ENCODE measurements around the gene GNMT. TPM values are rescaled to one million over a fixed set of nuclear protein-coding genes. Genes with fewer than 3 reads are reported as not detected.

Gene GNMT
- total and polyA plus RNA-seq, 2 experiments from 2014 or later: 4.4 to 16.2 TPM

DNA sequence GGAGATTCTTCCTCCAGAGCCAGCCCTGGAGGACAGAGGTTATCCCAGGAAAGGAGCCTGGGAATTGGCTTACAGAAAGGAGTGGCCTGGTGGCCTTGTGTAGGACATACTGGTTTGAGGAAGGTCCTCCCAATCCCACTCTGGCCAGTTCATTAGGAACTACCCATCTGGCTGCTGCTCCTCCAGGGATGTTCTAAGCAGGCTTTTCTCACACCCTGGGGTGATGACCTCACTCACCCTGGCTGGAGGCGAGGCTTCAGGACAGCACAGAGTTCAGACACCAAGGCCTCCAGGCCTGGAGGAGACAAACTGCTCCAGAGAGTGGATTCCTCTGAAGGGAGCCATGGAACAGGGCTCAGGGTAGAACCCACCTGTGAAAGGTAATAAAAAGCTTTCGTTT lies 8.9 kb downstream of the GNMT start:
- no peak overlapping the region for H2AFZ ChIP-seq
- H3K4me2 ChIP-seq: no peak overlapping the region
- H3K4me1 ChIP-seq (ENCODE audit: insufficient read depth): no peaks in the 10 kb centered on the region
- no peaks in the 10 kb centered on the region for H3K9me3 ChIP-seq (ENCODE audit: low read depth)
- H3K4me3 ChIP-seq: no peak overlapping the region
- 85% methylated on average over 2 of the region's 2 CpGs for WGBS (ENCODE audit: low lambda C conversion rate, missing lambda C conversion rate)
- no peaks in the 10 kb centered on the region for H3K79me2 ChIP-seq
- H4K20me1 ChIP-seq (ENCODE audit: insufficient read depth, poor library complexity, severe bottlenecking): no peaks in the 10 kb centered on the region
- H3K27me3 ChIP-seq: no peaks in the 10 kb centered on the region
- TF ChIP-seq, protein P1, sequence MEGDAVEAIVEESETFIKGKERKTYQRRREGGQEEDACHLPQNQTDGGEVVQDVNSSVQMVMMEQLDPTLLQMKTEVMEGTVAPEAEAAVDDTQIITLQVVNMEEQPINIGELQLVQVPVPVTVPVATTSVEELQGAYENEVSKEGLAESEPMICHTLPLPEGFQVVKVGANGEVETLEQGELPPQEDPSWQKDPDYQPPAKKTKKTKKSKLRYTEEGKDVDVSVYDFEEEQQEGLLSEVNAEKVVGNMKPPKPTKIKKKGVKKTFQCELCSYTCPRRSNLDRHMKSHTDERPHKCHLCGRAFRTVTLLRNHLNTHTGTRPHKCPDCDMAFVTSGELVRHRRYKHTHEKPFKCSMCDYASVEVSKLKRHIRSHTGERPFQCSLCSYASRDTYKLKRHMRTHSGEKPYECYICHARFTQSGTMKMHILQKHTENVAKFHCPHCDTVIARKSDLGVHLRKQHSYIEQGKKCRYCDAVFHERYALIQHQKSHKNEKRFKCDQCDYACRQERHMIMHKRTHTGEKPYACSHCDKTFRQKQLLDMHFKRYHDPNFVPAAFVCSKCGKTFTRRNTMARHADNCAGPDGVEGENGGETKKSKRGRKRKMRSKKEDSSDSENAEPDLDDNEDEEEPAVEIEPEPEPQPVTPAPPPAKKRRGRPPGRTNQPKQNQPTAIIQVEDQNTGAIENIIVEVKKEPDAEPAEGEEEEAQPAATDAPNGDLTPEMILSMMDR (IDR thresholded peaks at IDR 0.05; ENCODE audit: poor library complexity): no peak
- TF ChIP-seq EZH2phosphoT487 (IDR thresholded peaks at IDR 0.05; ENCODE audit: low read depth, severe bottlenecking, unreplicated experiment) (no peak), EZH2 (IDR thresholded peaks at IDR 0.05; ENCODE audit: borderline replicate concordance) (no peak)
- no peak overlapping the region for H3K27ac ChIP-seq
- H3K9me2 ChIP-seq (replicated peaks; ENCODE audit: insufficient read depth): no peaks in the 10 kb centered on the region
- H3K36me3 ChIP-seq (replicated peaks; ENCODE audit: insufficient read depth, low read depth): no peaks in the 10 kb centered on the region
- DNase-seq (ENCODE audit: low spot score): no peak

DNA sequence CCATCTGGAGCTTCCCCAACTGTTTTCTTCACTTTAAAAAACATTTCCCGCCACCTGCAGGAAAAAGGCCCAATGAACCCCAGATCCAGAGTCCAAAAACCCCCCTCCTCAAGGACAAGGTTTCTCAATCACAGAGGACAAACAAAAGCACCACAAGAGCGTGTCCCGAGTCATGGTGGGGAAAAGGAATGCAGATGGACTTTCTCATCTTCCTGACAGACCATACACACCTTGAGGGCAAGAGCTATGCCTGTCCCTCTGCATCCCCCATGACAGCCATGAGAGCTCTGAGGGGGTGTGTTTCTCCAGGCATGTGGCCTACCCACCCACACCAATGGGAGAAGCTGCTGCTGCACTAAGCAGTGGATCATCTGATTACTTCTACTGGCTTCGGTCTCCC lies 9.4 kb downstream of the GNMT start:
- no peak for DNase-seq (ENCODE audit: low spot score)
- Histone ChIP-seq H3K36me3 (replicated peaks; ENCODE audit: insufficient read depth, low read depth) (no peaks in the 10 kb centered on the region), H3K9me3 (ENCODE audit: low read depth) (no peaks in the 10 kb centered on the region), H3K4me3 (no peak overlapping the region), H3K4me1 (ENCODE audit: insufficient read depth) (no peaks in the 10 kb centered on the region), H3K79me2 (no peaks in the 10 kb centered on the region), H3K27me3 (no peaks in the 10 kb centered on the region), H3K9me2 (replicated peaks; ENCODE audit: insufficient read depth) (no peaks in the 10 kb centered on the region), H2AFZ (no peak overlapping the region), H3K27ac (no peak overlapping the region), H3K4me2 (no peak overlapping the region), H4K20me1 (ENCODE audit: insufficient read depth, poor library complexity, severe bottlenecking) (no peaks in the 10 kb centered on the region)
- TF ChIP-seq EZH2phosphoT487 (IDR thresholded peaks at IDR 0.05; ENCODE audit: low read depth, severe bottlenecking, unreplicated experiment) (no peak), EZH2 (IDR thresholded peaks at IDR 0.05; ENCODE audit: borderline replicate concordance) (no peak)
- TF ChIP-seq, protein P1 (IDR thresholded peaks at IDR 0.05; ENCODE audit: poor library complexity): no peak
- WGBS (ENCODE audit: low lambda C conversion rate, missing lambda C conversion rate): 87% methylated on average over 4 of the region's 4 CpGs

DNA sequence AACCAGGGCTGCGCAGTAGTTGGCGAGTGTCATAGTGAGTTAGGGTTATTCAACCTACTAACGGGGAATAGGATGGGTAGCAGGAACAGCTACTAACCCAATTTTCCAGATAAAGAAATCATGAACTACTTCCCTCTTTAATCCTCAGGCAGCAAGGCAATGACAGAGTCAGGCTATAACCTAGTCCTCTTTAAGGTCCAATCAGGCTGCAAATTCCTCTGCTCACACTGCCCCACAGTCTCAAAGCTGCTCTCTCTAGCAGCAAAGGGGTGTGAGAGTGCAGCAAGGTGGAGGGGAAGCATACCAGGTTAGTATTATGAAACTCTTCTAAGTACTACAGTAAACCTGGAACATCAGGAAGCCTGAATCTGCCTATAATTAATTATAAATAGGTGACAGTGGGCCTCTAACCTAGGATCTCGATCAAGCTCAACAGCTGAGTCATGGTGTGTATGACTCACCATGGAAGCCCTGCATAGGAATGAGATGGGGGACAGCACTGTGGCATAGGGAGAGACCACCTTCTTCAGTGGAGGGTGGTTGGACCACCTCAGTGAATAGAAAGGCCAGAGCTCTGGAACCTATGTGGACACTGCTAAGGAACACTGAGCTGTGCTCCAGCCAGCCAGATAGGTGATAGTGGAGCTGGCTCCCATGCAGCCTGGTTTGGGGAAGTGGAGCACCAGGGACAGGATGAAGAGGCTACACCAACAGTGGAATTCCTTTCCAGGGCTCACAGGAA lies 10.5 kb downstream of the GNMT start:
- Histone ChIP-seq H3K27ac (no peak overlapping the region), H4K20me1 (ENCODE audit: insufficient read depth, poor library complexity, severe bottlenecking) (no peaks in the 10 kb centered on the region), H3K4me2 (no peak overlapping the region)

DNA sequence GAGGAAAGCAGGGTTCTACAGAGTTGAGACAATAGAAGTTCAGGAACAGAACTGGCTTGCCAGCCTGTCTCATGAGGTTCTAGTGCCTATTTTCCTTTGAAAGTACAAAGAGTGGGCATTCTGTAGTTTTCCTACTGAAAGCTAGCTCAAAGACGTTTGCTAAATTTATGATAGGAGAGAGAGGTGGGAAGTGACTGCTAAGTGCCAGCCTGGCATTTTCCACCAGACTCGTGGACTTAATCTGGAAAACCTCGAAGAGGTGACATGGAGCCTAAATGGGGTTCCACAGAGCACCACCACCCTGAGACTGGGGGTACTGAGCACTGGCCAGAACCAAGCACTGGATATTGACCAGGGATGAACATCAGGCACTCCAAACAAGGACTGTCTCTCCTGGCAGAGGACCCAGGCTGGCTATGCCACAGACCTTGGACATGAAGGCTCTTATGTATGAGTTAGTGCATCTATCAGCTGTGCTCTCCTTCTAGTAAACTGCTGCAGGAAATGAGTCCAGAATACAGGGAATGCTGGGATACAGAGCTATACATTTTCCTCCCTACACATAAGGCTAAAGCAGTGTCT lies 11.3 kb downstream of the GNMT start:
- no peaks in the 10 kb centered on the region for H3K9me3 ChIP-seq (ENCODE audit: low read depth)
- H3K4me2 ChIP-seq: no peak overlapping the region
- no peaks in the 10 kb centered on the region for H3K27me3 ChIP-seq
- H2AFZ ChIP-seq: no peak overlapping the region
- WGBS (ENCODE audit: low lambda C conversion rate, missing lambda C conversion rate): 89% methylated on average over 3 of the region's 3 CpGs
- no peaks in the 10 kb centered on the region for H3K9me2 ChIP-seq (replicated peaks; ENCODE audit: insufficient read depth)
- no peak overlapping the region for H3K27ac ChIP-seq
- H3K4me3 ChIP-seq: no peak overlapping the region
- DNase-seq (ENCODE audit: low spot score): no peak
- TF ChIP-seq EZH2 (IDR thresholded peaks at IDR 0.05; ENCODE audit: borderline replicate concordance): no peak
- TF ChIP-seq, protein P1 (IDR thresholded peaks at IDR 0.05; ENCODE audit: poor library complexity): no peak
- no peak for TF ChIP-seq EZH2phosphoT487 (IDR thresholded peaks at IDR 0.05; ENCODE audit: low read depth, severe bottlenecking, unreplicated experiment)
- no peaks in the 10 kb centered on the region for H3K4me1 ChIP-seq (ENCODE audit: insufficient read depth)
- peaks cover 13% of the 10 kb centered on the region for H3K79me2 ChIP-seq
- H3K36me3 ChIP-seq (replicated peaks; ENCODE audit: insufficient read depth, low read depth): no peaks in the 10 kb centered on the region
- H4K20me1 ChIP-seq (ENCODE audit: insufficient read depth, poor library complexity, severe bottlenecking): no peaks in the 10 kb centered on the region

More for the DNA sequence above, 10.5 kb downstream of the GNMT start:
- no peak overlapping the region for H3K4me3 ChIP-seq
- no peaks in the 10 kb centered on the region for H3K36me3 ChIP-seq (replicated peaks; ENCODE audit: insufficient read depth, low read depth)
- no peaks in the 10 kb centered on the region for H3K4me1 ChIP-seq (ENCODE audit: insufficient read depth)
- H3K79me2 ChIP-seq: peaks cover 6% of the 10 kb centered on the region
- no peak for DNase-seq (ENCODE audit: low spot score)
- 89% methylated on average over 4 of the region's 4 CpGs for WGBS (ENCODE audit: low lambda C conversion rate, missing lambda C conversion rate)
- no peak for TF ChIP-seq EZH2phosphoT487 (IDR thresholded peaks at IDR 0.05; ENCODE audit: low read depth, severe bottlenecking, unreplicated experiment)
- H3K9me2 ChIP-seq (replicated peaks; ENCODE audit: insufficient read depth): no peaks in the 10 kb centered on the region
- H3K27me3 ChIP-seq: no peaks in the 10 kb centered on the region
- no peaks in the 10 kb centered on the region for H3K9me3 ChIP-seq (ENCODE audit: low read depth)
- no peak overlapping the region for H2AFZ ChIP-seq
